ENCODE results near the gene NSUN4.
"Not testable (repeated sequence)": the region's sequence is repeated elsewhere in the genome, so short reads cannot be mapped to it uniquely, and the experiment has no call there.

Gene NSUN4

DNA sequence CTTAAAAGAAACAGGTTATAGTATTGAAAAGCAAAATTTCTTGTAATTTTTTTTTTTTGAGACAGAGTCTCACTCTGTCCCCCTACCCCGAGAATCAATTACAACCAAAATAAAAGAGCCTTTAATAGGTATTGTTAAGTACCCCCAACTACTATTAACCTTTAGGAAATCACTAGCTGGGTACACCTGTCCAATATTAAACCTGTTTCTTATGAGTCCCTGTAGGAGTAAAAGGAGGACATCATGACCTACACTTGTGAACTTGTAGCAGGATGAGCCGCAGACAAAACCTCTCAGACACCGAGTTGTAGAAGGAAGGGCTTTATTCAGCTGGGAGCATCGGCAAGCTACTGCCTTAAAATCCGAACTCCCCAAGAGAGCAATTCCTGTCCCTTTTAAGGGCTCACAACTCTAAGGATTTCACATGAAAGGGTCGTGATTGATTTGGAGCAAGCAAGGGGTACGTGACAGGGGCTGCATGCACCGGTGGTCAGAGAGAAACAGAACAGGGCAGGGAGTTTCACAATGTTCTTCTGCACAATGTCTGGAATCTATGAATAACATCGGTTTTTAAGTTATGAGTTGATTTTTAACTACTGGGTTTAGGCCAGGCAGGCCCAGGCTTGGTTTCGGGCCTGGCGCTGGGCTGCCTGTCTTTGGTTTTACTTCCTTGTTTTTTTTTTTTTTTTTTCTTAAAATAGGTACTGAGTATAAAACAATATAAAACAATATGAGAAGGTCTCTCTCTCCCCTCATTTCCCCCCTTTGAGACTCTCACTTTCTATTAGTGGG lies 15.1 kb upstream of the NSUN4 start:
- DNase-seq (ENCODE audit: low read depth in 1 of 2, low spot score in 1 of 2), result not testable (repeated sequence)

DNA sequence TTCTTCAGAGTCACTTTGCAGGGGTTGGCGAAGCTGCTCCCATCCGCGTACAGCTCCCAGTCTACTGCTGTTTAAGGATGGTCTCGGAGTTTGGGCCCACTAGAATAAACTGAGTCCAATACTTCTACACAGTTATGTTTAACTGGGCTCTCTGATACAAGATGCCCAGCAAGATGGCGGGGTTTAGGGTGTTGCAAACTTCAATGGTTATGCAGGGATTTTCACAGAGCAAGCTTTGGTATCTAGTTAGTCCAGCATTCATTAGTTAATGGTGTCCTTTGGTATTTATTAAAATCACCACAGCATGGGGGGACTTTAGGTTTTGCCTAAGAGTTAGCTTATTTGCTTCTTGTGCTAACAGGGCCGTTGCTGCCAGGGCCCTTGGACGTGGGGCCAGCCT lies 12.4 kb upstream of the NSUN4 start:
- not testable (repeated sequence) for DNase-seq (ENCODE audit: low read depth in 1 of 2, low spot score in 1 of 2)

DNA sequence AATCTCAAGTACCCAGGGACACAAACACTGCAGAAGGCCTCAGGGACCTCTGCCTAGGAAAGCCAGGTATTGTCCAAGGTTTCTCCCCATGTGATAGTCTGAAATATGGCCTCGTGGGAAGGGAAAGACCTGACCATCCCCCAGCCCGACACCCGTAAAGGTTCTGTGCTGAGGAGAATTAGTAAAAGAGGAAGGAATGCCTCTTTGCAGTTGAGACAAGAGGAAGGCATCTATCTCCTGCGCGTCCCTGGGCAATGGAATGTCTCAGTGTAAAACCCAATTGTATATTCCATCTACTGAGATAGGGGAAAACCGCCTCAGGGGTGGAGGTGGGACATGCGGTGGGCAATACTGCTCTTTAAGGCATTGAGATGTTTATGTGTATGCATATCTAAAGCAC lies 10.8 kb upstream of the NSUN4 start:
- DNase-seq (ENCODE audit: low read depth in 1 of 2, low spot score in 1 of 2), result not testable (repeated sequence)

DNA sequence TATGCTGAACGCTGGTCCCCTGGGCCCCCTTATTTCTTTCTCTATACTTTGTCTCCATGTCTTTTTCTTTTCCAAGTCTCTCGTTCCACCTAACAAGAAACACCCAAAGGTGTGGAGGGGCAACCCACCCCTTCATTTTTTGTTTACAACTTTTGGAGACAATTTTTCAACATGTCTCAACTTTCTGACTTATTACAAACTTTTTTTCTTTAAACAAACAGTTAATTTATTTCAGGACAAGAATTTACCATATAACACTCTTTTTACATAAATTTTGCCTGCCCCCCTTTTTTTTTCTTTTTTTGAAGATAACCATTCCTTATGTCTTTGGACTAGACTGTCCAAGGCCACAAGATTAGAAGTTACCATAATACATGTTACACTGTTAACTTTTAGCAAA lies 10.2 kb upstream of the NSUN4 start:
- not testable (repeated sequence) for DNase-seq (ENCODE audit: low read depth in 1 of 2, low spot score in 1 of 2)

DNA sequence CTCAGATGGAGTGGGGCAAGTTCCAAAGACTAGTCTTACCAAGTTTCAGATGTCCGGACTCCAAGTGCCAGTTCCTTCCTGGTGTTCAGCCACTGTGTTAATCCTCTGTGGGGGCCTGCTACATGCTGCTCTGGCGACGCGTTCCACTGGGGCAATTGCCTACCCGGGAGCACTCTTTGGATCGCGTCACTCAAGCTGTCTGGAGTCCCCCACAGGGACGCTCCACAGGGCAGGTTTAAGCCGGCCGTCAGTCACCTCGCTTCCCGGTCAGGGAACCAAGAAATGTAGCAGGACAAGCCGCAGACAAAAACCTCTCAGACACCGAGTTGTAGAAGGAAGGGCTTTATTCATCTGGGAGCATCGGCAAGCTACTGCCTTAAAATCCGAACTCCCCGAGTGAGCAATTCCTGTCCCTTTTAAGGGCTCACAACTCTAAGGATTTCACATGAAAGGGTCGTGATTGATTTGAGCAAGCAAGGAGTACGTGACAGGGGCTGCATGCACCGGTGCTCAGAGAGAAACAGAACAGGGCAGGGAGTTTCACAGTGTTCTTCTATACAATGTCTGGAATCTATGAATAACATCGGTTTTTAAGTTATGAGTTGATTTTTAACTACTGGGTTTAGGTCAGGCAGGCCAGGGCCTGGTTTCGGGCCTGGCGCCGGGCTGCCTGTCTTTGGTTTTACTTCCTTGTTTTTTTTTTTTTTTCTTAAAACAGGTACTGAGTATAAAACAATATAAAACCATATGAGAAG lies 8.6 kb upstream of the NSUN4 start:
- not testable (repeated sequence) for DNase-seq (ENCODE audit: low read depth in 1 of 2, low spot score in 1 of 2)

DNA sequence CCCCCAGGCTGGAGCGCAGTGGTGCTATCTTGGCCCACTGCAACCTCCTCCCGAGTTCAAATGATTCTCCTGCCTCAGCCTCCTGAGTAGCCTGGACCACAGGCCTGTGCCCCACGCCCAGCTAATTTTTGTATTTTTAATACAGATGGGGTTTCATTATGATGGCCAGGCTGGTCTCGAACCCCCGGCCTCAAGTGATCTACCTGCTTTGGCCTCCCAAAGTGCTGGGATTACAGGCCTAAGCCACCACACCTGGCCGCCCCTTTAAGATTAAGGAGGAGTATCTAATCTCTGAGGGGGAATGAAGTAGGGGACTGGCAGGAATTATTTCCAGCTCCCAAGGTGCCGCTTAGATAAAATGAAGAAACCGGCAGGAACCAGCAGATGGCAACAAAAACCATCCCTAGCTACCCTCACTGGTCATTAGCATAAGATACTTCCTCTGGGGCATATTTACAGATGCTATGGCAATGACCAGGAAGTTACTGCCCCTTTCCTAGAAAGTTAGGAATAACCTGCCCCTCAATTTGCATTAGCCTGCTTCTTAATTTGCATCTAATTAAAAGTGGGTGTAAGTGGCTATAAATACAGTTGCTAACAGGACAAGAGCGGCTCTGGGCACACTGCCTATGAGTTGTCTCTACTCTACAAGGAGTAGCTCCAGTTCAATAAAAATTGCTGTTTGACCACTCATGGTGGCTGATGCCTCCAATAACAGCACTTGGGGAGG lies 7.1 kb upstream of the NSUN4 start:
- no peak for DNase-seq (ENCODE audit: low read depth in 1 of 2, low spot score in 1 of 2)

DNA sequence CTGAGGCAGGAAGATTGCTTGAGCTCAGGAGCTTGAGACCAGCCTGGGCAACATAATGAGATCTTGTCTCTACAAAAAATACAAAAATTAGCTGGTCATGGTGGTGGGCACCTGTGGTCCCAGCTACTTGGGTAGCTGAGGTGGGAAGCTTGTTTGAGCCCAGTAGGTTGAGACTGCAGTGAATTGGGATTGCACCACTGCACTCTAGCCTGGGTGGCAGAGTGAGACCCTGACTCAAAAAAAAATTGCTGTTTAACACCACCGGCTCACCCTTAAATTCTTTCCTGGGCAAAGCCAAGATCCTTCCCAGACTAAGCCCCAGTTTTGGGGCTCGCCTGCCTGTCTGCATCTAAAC lies 6.6 kb upstream of the NSUN4 start:
- no peak for DNase-seq (ENCODE audit: low read depth in 1 of 2, low spot score in 1 of 2)

DNA sequence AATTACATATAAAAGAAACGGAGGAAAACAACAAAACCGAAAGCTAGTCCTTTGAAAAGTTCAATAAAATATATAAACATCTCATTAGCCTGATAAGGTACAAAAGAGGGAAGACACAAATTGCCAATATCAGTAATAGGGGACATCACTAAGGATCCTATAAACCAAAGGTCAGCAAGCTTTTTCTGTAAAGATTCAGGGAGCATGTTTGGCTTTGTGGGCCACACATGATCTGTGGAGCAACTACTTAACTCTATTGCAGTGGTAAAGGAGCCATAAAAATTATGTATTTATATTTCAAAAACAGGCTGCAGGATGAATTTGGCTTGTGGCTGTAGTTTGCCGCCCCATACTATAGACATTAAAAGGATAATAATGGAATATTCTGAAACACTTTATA lies 5.5 kb upstream of the NSUN4 start:
- DNase-seq (ENCODE audit: low read depth in 1 of 2, low spot score in 1 of 2), result no peak

DNA sequence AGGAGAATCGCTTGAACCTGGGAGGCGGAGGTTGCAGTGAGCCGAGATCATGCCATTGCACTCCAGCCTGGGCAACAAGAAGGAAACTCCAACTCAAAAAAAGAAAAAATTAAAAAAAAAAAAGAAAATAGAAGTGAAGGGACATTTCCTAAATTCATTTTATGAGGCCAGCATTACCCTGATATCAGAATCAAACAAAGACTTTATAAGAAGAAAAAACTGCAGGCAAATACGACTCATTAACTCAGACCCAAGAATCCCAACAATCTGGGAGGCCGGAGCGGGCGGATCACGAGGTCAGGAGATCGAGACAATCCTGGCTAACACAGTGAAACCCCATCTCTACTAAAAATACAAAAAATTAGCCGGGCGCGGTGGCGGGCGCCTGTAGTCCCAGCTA lies 3.2 kb upstream of the NSUN4 start:
- not testable (repeated sequence) for DNase-seq (ENCODE audit: low read depth in 1 of 2, low spot score in 1 of 2)

DNA sequence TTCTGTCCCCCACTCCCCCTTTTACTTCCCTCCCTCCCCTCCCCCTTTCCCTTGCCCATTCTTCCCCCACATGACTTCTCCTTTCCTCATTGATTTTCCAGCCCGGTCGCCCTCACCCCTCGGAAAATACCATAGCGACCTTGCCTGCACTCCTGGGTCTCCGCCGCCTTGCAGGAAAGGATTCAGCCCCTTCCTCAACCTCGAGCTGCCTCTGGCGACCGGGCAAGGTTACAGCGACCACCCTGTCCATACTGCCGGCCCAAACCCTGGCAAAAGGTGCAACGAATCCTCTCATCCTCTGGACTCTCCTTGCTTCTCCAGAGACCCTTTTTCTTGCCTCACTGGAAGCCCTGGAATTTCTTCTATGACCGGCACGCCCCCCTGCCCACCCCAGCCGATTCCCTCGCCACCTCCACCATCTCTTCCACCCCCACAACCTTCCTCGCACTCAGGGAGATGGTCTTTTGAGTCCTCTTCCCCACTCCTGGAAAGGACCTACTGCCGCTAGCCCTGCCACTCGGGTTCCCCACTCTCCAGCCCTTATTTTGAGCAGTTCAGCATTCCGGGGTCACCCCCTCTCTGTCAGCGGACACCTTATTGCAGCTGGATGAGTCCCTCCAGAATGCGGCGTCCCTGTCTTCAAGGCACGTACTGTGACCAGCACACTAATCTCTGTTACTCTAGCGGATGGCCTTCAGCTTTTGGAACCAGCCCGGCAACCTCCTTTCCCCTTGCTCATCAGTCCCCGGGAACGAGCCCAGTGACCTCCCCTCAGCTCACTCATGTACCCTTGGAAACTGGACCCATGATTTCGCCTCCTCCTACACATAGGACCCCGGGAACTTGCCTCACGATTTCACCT lies 846 bp downstream of the NSUN4 start:
- DNase-seq (ENCODE audit: low read depth in 1 of 2, low spot score in 1 of 2), result no peak

DNA sequence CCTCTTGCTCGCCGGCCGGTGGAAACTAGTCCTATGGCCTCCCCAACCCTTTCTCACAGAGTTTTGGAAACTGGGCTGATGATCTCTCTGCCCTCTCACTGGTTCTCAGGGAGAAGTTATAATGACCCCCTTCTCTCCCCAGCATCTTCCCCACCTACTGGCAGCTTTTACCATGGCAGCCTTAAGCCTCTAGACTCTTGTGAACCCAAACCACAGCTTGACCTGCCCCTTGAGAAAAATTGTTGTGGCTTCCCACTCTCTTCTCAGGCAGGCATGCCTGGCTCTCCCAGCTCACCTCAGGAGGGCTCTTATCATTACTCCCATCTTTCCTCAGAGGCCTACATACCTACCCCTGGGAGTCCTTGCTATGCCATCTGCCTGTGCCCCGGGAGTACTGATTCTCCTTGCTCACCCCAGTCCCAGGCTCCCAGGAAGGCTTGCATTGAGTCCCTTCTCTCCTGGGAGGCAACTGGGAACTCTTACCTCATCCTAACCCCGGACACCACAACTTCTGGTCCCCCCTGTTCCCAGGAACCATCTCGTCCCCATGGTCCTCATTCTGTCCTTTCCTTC lies 1.6 kb downstream of the NSUN4 start:
- DNase-seq (ENCODE audit: low read depth in 1 of 2, low spot score in 1 of 2), result no peak

DNA sequence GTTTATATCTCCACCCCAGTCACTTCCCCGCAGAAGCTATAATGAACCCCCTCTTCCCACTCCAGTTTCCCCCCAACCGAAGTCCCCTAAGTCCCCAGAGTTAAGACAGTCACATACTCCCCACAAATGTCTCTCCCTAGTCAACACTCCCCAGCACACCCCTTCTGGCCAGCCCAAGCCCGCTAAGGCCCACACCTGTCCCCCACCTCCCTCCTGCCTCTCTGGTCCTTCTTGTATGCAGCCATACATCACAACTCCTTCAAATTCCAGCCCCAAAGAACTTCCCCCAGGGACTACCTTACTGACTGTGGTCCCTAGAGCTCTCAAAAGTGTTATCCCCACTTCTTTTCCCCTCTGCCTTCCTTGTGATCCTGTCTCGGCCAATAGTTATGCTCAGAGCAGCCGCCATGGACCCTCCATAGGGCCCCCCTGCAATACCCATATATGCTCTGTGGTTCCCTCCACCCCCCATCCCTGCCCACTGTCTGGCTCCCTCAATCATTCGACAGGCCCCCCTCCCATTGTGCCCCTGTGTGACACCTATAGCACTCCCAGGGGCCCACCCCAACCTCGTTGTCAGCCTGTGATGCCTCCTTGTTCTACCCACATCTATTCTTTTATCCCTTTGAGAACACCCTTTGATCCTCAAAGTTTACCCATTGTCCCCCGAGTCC lies 2.2 kb downstream of the NSUN4 start:
- DNase-seq (ENCODE audit: low read depth in 1 of 2, low spot score in 1 of 2), result no peak

DNA sequence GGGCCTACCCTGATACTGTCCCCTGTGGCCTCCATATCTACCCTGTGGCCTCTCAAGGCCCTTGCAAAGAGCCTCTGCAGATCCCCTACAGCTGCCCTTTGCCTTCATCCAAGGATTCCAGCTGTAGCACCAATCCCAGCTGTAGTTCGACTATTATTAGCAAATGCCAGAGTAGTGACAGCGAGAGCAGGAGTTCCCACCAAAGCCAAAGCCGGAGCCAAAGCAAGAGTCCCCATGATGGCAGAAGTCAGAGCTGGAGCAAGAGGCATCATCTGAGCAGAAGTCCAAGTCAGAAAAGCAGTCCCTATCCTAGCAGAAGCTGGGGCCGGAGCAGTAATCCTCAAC lies 2.7 kb downstream of the NSUN4 start:
- DNase-seq (ENCODE audit: low read depth in 1 of 2, low spot score in 1 of 2), result no peak

DNA sequence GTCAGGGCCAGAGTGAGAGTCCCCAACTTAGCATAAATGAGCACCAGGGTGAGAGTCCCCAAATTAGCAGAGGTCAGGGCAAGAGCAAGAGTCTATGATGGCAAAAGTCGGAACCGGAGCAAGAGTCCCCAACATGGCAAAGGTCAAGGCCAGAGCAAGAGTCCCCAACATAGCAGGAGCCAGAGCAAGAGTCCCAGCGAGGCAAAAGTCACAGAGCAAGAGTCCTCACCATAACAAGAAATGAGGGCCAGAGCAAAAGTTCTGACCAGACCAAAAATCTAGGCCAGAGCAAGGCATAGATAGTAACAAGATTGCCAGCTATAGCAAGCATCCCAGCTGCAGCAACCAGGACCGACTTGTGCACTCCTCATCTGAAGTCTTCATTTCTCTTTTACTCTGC lies 3.1 kb downstream of the NSUN4 start:
- DNase-seq (ENCODE audit: low read depth in 1 of 2, low spot score in 1 of 2), result no peak

DNA sequence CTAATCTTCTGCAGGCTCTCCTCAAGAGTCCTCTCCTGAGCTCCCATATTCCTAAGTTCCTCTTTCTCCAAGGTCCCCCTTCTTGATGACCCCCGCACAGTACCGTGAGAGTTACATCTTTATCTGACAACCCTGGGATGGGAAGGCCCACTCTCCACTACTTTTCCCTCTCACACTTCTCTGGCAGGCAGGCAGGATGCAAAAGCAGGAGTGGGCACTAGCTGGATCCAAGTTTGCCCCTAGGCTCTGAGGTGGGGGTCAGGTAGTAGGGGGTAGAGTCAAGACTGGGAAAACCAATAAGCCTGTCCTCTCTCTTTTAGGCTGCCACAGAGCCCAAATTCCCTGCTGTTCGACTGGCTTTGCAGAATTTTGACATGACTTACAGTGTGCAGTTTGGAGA lies 3.9 kb downstream of the NSUN4 start:
- DNase-seq (ENCODE audit: low read depth in 1 of 2, low spot score in 1 of 2), result no peak

DNA sequence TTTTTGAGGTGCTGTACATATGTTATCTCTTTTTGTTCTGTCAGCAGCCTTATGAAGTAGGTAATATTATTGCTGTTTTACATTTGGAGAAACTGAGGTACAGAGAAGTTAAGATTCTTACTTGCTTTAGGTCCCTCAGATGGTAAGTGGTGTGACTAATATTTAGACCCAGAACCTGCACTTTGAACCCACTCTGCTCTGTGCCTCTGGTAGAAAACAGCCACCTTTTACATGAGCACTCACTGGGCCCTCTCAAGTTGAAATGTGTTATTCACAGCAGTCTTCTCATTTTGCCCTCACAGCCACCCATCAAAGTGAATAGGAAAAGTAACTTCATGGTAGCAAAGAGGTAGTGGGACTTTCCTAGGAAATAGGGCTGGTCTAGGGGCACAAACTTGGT lies 4.7 kb downstream of the NSUN4 start:
- no peak for DNase-seq (ENCODE audit: low read depth in 1 of 2, low spot score in 1 of 2)

DNA sequence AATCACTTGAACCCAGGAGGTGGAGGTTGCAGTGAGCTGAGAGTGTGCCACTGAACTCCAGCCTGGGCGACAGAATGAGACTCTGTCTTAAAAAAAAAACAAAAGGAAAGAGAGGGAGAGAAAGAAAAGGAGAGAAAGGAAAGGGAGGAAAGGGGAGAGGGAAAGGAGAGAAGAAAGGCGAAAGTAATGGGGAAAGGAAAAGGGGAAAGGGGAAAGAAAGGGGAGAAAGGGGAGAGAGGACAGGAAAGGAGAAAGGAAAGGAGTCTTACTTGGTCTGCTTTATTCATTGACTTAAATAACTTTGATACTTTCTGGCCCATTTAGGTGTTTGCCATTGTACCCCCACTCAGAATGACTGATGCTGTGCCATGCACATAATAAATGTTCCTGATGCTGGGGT lies 11.8 kb downstream of the NSUN4 start:
- DNase-seq (ENCODE audit: low read depth in 1 of 2, low spot score in 1 of 2), result no peak

DNA sequence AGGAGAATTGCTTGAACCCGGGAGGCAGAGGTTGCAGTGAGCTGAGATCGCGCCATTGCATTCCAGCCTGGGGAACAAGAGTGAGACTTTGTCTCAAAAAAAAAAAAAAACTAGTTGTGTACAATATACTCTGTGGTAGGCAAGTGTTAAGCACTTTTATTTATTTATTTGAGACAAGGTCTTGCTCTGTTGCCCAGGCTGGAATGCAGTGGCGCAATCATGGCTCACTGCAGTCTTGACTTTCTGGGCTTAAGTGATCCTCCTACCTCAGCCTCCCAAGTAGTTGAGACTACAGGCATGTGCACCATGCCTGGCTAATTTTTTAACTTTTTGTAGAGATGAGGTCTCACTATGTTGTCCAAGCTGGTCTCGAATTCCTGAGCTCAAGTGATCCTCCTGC lies 15.3 kb downstream of the NSUN4 start:
- DNase-seq (ENCODE audit: low read depth in 1 of 2, low spot score in 1 of 2), result not testable (repeated sequence)

DNA sequence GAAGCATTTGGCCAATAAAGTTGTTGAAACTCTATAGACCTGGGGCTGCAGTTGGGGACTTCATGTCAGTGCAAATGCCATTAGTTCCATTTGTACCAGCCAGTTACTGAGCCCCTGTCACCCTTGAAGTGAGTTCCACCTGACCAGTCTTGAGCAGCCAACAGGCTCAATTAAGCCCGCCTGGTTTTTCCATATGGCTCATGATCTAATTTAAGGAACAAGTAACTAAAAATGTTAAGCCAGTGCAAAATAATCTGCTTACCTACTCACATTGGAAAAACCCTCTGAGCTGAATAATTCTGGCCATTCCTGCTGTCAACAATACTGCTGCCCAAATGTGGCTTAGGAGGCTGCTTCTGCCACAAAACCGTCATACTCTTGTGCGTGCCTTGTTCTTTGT lies 21.6 kb downstream of the NSUN4 start:
- DNase-seq (ENCODE audit: low read depth in 1 of 2, low spot score in 1 of 2), result no peak

DNA sequence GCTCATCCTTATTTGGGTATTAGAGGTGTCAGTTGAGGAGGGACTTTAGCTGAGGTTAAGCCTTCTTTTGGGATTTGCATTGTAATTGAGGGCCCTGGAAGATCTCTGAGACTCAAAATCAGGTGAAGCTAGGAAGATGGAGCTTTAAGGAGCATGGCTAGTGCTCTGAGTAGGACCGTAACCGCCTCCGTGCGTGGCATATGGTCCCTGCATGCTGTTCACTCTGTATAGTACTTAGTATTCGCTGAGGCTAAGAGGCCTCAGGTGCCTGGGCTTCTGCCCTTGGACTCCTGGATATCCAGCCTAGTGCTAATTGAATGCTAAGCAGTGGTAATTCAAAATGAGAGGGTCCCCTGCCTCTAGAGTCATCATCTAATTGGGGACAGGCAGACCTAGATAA lies 22.5 kb downstream of the NSUN4 start:
- no peak for DNase-seq (ENCODE audit: low read depth in 1 of 2, low spot score in 1 of 2)
